Left lung (tissue), 10 donors: Measurements from ENCODE around the gene B4GALT1. TPM values are rescaled to one million over a fixed set of nuclear protein-coding genes. Genes with fewer than 3 reads are reported as not detected.

Experiments
- ATAC-seq: fragments of 200-7000 bp; cut with Tn5 transposase; one replicate; pipeline ENCODE4 v1.9.1; 2020; ENCODE audit warnings: moderate library complexity
- DNase-seq, 4 donors: peaks; one replicate each; pipeline ENCODE4 v3.0.0-alpha.2; 2013 to 2020
- H3K27ac ChIP-seq, 2 donors: fragments of 200-600 bp; sonication (generic) in 1 of 2; one replicate each; pipeline versions ENCODE4 v1.5.0 to v1.8.0; 2020 to 2021
- H3K27me3 ChIP-seq, 2 donors: fragments of 200-600 bp; sonication (generic) in 1 of 2; one replicate each; pipeline versions ENCODE4 v1.5.0 to v1.8.0; 2020 to 2021
- H3K36me3 ChIP-seq, 2 donors: fragments of 200-600 bp; sonication (generic) in 1 of 2; one replicate each; pipeline versions ENCODE4 v1.5.0 to v1.8.0; 2020 to 2021
- H3K4me1 ChIP-seq, 2 donors: fragments of 200-600 bp; one replicate each; pipeline ENCODE4 v1.8.0; 2021
- H3K4me3 ChIP-seq, 2 donors: fragments of 200-600 bp; sonication (generic) in 1 of 2; one replicate each; pipeline versions ENCODE4 v1.5.0 to v1.8.0; 2020 to 2021; ENCODE audit warnings: mild to moderate bottlenecking in 1 of 2
- H3K9me3 ChIP-seq, 2 donors: fragments of 200-600 bp; sonication (generic) in 1 of 2; one replicate each; pipeline versions ENCODE4 v1.5.0 to v1.8.0; 2020 to 2021
- intact Hi-C, 2 donors: fragments of 100-400 bp; cut with DNase I; formaldehyde crosslinking; loops; one replicate each; pipeline versions ENCODE4 v1.11.2 to v1.14.2; 2022
- polyA plus RNA-seq, 6 donors: library from polyadenylated mRNA; unstranded; fragments of 120-200 nt; gene quantifications; one replicate each; pipeline ENCODE4 v1.2.1, GENCODE V29; 2013; ENCODE audit not compliant: insufficient read length in 6 of 6
- total RNA-seq, 2 donors: library from RNA; stranded (reverse); fragmentation: NEBNext Ultra II Directional; extraction: Animal tissue kit (Norgen Biotek cat#: 25700); gene quantifications; one replicate each; pipeline ENCODE4 v1.2.1, GENCODE V29; 2021
- TF ChIP-seq, protein P1 (sequence below), 2 donors: fragments of 200-600 bp; sonication (generic) in 1 of 2; IDR thresholded peaks; one replicate each; pipeline versions ENCODE4 v1.5.0 to v1.8.0; 2021; ENCODE audit warnings: antibody characterized with exemption in 2 of 2
- donor health status: DM: no; HTN: yes; CAD: no.
- donor health status: DM: no; HTN: no; CAD: no.

The B4GALT1 gene
- total and polyA plus RNA-seq, 8 donors = 58.8 to 107 (median 76.0) TPM

DNA sequence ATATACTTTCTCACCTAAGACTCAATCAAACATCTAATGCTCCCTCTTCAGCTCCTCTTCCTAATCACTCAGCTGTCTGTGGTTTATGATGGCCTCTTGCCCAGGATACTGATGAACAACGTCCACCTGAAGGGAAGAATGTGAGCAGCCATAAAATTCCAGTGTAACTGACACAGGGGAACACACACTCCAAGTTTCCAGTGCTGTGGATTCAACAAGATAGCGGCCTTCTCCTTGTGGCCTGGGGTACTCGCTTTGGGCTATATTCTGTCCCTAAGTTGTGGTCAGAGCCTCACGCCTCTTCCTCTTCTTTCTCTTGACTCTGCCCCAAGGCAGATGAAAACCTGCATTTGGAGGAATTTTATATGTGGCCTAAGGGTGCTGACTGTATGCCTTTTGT lies 11.7 kb downstream of the B4GALT1 start:
- TF ChIP-seq, protein P1, sequence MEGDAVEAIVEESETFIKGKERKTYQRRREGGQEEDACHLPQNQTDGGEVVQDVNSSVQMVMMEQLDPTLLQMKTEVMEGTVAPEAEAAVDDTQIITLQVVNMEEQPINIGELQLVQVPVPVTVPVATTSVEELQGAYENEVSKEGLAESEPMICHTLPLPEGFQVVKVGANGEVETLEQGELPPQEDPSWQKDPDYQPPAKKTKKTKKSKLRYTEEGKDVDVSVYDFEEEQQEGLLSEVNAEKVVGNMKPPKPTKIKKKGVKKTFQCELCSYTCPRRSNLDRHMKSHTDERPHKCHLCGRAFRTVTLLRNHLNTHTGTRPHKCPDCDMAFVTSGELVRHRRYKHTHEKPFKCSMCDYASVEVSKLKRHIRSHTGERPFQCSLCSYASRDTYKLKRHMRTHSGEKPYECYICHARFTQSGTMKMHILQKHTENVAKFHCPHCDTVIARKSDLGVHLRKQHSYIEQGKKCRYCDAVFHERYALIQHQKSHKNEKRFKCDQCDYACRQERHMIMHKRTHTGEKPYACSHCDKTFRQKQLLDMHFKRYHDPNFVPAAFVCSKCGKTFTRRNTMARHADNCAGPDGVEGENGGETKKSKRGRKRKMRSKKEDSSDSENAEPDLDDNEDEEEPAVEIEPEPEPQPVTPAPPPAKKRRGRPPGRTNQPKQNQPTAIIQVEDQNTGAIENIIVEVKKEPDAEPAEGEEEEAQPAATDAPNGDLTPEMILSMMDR (IDR thresholded peaks at IDR 0.05) = no peak
- DNase-seq = no peak
- Histone ChIP-seq H3K27me3 (no peaks in the 10 kb centered on the region), H3K4me3 (no peak overlapping the region), H3K9me3 (no peaks in the 10 kb centered on the region), H3K4me1 (peaks cover 59 to 97% of the 10 kb centered on the region in 2 donors), H3K27ac (peak overlapping the region in 1 of 2 donors; percentile 74), H3K36me3 (no peaks in the 10 kb centered on the region)
- intact Hi-C loops = no loop called here
- no peak for ATAC-seq

DNA sequence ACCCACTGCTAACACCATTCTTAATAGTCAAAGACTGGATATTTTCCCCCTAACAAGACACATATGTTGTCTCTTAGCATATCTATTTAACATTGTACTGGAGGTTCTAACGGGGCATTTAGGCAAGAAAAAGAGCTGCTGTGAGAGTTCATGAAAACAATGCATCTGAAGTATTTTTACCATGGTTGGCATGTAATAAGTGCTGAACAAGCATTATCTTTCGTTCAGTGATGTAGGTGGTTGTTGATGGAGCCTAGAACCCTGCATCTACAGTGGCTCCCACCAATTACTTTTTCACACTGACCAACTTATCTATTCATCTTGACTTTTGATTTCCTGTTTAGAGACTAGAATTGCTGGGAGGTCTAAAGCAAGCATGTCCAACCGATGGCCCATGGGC lies 12.8 kb downstream of the B4GALT1 start:
- TF ChIP-seq, protein P1 (IDR thresholded peaks at IDR 0.05) = no peak
- Histone ChIP-seq H3K9me3 (no peaks in the 10 kb centered on the region), H3K27ac (peak overlapping the region in 1 of 2 donors; percentile 74), H3K4me3 (no peak overlapping the region), H3K4me1 (peaks cover 51 to 96% of the 10 kb centered on the region in 2 donors), H3K27me3 (no peaks in the 10 kb centered on the region), H3K36me3 (no peaks in the 10 kb centered on the region)
- no peak for ATAC-seq
- intact Hi-C loops = no loop called here
- DNase-seq = no peak

DNA sequence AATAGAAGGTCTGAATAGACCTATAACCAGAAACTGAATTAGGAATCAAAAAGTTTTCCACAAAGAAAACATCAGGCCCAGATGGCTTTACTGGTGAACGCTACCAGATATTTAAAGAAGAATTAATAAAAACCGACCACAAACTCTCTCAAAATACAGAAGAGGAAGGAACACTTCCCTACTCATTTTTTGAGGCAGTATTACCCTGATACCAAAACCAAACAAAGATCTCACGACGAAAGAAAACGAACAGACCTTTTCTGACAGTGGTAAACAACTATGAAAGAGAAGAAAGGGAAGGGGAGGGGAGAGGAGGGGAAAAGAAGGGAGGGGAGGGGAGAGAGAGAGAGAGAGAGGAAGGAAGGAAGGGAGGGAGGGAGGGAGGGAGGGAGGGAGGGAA lies 13.5 kb downstream of the B4GALT1 start:
- H3K4me3 ChIP-seq = no peak overlapping the region
- TF ChIP-seq, protein P1 (IDR thresholded peaks at IDR 0.05) = no peak
- H3K27ac ChIP-seq = peak overlapping the region in 1 of 2 donors; percentile 67
- no peak for ATAC-seq
- DNase-seq = no peak
- peaks cover 44 to 96% of the 10 kb centered on the region in 2 donors for H3K4me1 ChIP-seq
- H3K36me3 ChIP-seq = no peaks in the 10 kb centered on the region
- no peaks in the 10 kb centered on the region for H3K27me3 ChIP-seq
- intact Hi-C loops = no loop called here
- no peaks in the 10 kb centered on the region for H3K9me3 ChIP-seq

DNA sequence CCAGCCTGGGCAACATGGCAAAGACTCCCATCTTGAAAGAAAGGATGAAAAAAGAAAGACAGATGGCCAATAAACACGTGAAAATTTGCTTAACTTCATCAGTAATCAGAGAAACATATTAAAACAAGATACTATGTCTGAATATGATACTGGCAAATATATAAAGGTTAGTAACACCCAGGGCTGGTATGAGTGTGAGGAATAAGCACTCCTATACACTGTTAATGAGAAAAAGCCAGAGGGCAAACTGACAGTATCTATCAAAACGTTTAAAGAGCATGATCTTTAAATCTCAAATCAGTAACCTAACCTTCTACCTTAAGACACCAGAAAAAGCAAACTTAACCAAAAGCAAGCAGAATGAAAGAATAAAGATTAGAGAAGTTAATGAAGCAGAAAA lies 14.1 kb downstream of the B4GALT1 start:
- no peaks in the 10 kb centered on the region for H3K36me3 ChIP-seq
- no peaks in the 10 kb centered on the region for H3K9me3 ChIP-seq
- peaks cover 37 to 96% of the 10 kb centered on the region in 2 donors for H3K4me1 ChIP-seq
- no peak overlapping the region for H3K4me3 ChIP-seq
- TF ChIP-seq, protein P1 (IDR thresholded peaks at IDR 0.05) = no peak
- no peak for ATAC-seq
- H3K27ac ChIP-seq = peak overlapping the region in 1 of 2 donors; percentile 67
- intact Hi-C loops = no loop called here
- DNase-seq = no peak
- H3K27me3 ChIP-seq = no peaks in the 10 kb centered on the region

DNA sequence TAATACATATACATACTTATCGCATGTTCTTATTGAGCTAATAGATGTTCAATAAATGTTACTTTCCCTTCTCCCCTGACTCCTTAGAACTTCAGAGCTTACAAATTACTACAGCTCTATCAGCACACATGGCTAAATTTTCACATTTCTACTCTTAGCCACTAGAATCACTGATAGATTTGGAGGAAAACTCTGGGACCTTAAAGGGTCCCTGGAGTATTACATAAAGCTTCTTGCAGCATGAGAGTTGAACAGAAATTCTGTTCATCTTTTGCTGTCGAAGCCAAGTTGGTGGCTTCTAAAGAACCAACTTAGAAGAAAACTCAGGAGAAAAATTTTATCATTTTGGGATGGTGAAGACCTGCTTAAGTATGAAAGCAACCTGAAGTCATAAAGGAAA lies 15.5 kb downstream of the B4GALT1 start:
- intact Hi-C loops = no loop called here
- peaks cover 26 to 96% of the 10 kb centered on the region in 2 donors for H3K4me1 ChIP-seq
- ATAC-seq (no peak), DNase-seq (no peak)
- no peak overlapping the region for H3K4me3 ChIP-seq
- no peaks in the 10 kb centered on the region for H3K27me3 ChIP-seq
- H3K27ac ChIP-seq = peak overlapping the region; percentile 45 to 76
- no peaks in the 10 kb centered on the region for H3K36me3 ChIP-seq
- TF ChIP-seq, protein P1 (IDR thresholded peaks at IDR 0.05) = no peak
- no peaks in the 10 kb centered on the region for H3K9me3 ChIP-seq
